Right lobe of liver (tissue), 6 donors: ENCODE data around the gene ZC3H6. TPM values are rescaled to one million over a fixed set of nuclear protein-coding genes. Genes with fewer than 3 reads are reported as not detected.

ENCODE experiments used
- ATAC-seq, 4 donors: fragments of 200-7000 bp; cut with Tn5 transposase; one replicate each; pipeline ENCODE4 v1.9.1; 2020; ENCODE audit warnings: mild to moderate bottlenecking in 4 of 4, moderate library complexity in 4 of 4
- DNase-seq, 3 donors: peaks; one replicate each; pipeline ENCODE4 v3.0.0-alpha.2; 2020
- H3K27ac ChIP-seq, 3 donors: fragments of 200-600 bp; one replicate each; pipeline ENCODE4 v1.8.0; 2022
- H3K27me3 ChIP-seq, 2 donors: fragments of 200-600 bp; one replicate each; pipeline ENCODE4 v1.8.0; 2022
- H3K36me3 ChIP-seq, 4 donors: fragments of 200-600 bp; sonication (generic) in 1 of 4; one replicate each; pipeline versions ENCODE4 v1.5.1 to v1.8.0; 2017 to 2022; ENCODE audit warnings: control low read depth in 1 of 4
- H3K4me1 ChIP-seq, 4 donors: fragments of 200-600 bp; sonication (generic) in 1 of 4; one replicate each; pipeline versions ENCODE4 v1.5.1 to v1.8.0; 2017 to 2022; ENCODE audit warnings: control low read depth in 1 of 4
- H3K4me3 ChIP-seq, 3 donors: fragments of 200-600 bp; one replicate each; pipeline ENCODE4 v1.8.0; 2022
- H3K9me3 ChIP-seq, 4 donors: fragments of 200-600 bp; sonication (generic) in 1 of 4; one replicate each; pipeline versions ENCODE4 v1.5.1 to v1.8.0; 2017 to 2022; ENCODE audit warnings: control low read depth in 1 of 4
- POLR2A ChIP-seq: fragments of 450-650 bp; IDR thresholded peaks from one replicate; pipeline ENCODE4 v1.6.1; 2017; ENCODE audit warnings: antibody characterized with exemption, mild to moderate bottlenecking
- WGBS: methylation state at CpG from one replicate; pipeline ENCODE4 v1.1.6; 2018; ENCODE audit warnings: low coverage, low lambda C conversion rate; ENCODE audit not compliant: insufficient coverage; ENCODE audit errors: missing lambda C conversion rate; 5-methylcytosine and 5-hydroxymethylcytosine counted together
- intact Hi-C, 2 donors: fragments of 100-400 bp; cut with DNase I; formaldehyde crosslinking; loops; one replicate each; pipeline versions ENCODE4 v1.11.2 to v1.14.1; 2022
- total RNA-seq, 6 experiments: library from RNA; depleted of rRNA in 2 of 6; stranded (reverse); fragments of >200 nt in 2 of 6; fragmentation: NEBNext Ultra II Directional in 3 of 6; extraction: Animal tissue kit (Norgen Biotek cat#: 25700) in 3 of 6; gene quantifications; one replicate each; pipeline versions ENCODE4 v1.1.0 to v1.2.4, GENCODE V29; 2016 to 2023
- TF ChIP-seq, protein P1 (sequence below), 4 donors: fragments of 200-600 bp in 3 of 4; fragments of 450-650 bp in 1 of 4; IDR thresholded peaks; one replicate each; pipeline versions ENCODE4 v1.5.1 to v1.8.0; 2016 to 2022; ENCODE audit warnings: antibody characterized with exemption in 4 of 4, mild to moderate bottlenecking in 2 of 4
- donor health status: DM: no; HTN: yes; CAD: no.
- donor health status: DM: no; HTN: no; CAD: no.
- donor health status: DM: no; HTN: no; CAD: no.
- donor health status: DM: no; HTN: yes; CAD: no.
- donor health status: DM: no; HTN: yes; CAD: no.

Gene ZC3H6
- total RNA-seq, 6 experiments from 2014 or later: 1.2 to 4.3 (median 2.5) TPM

DNA sequence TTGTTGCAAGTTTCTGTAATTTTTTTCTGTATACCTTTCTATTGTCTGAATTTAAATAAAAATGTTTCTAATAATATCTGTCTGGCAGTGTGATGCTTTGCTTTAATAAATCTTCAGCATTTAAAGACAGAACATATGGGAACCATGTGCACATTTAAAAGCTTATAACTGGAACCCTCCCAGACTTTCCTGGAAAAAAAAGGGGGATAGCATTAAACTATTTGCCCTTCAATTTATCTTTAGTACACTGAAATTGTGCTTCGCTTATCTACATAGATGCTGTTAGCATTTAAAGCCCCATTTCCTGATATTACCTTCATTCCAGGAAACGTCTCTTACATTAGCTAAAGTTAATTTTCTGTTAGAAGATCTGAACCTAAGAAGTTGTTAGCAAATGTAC, 64.6 kb downstream of the ZC3H6 start:
- 80% methylated on average over 2 of the region's 2 CpGs for WGBS
- intact Hi-C loops: no loop called here

DNA sequence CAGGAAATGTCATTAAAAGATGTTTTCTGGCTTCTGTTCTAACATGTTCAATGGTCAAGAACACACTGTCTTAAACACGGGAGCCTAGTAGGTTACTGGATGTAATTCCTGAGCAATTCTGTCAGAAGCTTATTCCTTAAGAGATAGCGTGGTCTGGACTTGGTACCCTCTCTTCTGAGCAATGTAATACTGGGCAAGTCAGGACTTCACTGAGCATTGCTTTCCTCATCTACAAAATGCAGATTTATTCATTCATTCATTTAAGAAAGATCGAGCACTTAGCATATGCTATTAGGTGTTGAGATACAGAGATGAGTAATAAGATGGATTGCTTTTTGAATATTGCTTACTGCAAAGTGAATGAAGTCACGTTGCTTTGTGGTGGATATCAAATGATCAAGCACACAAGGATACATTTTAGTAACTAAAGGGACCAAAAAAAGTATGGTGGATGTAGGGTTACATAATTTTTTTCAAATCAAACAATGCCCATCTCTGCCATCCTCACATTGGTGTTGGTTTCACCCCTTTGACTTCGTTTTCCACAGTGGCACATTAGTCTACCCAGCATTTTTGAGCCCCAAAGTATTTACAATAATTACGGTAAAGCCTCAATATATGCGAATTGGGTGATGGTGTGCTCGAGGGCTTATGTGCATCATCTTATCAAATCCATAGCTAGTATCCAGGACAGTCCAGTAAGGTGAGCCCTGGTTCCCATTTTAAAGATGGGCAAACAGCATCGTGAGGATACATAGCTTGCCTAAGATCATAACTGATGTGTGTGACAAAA, 65.3 kb downstream of the ZC3H6 start:
- Histone ChIP-seq H3K36me3 (no peaks in the 10 kb centered on the region), H3K9me3 (no peaks in the 10 kb centered on the region), H3K4me1 (no peaks in the 10 kb centered on the region), H3K27ac (no peak overlapping the region), H3K4me3 (no peak overlapping the region), H3K27me3 (no peaks in the 10 kb centered on the region)
- intact Hi-C loops: no loop called here
- ATAC-seq (no peak), DNase-seq (no peak)
- TF ChIP-seq, protein P1, sequence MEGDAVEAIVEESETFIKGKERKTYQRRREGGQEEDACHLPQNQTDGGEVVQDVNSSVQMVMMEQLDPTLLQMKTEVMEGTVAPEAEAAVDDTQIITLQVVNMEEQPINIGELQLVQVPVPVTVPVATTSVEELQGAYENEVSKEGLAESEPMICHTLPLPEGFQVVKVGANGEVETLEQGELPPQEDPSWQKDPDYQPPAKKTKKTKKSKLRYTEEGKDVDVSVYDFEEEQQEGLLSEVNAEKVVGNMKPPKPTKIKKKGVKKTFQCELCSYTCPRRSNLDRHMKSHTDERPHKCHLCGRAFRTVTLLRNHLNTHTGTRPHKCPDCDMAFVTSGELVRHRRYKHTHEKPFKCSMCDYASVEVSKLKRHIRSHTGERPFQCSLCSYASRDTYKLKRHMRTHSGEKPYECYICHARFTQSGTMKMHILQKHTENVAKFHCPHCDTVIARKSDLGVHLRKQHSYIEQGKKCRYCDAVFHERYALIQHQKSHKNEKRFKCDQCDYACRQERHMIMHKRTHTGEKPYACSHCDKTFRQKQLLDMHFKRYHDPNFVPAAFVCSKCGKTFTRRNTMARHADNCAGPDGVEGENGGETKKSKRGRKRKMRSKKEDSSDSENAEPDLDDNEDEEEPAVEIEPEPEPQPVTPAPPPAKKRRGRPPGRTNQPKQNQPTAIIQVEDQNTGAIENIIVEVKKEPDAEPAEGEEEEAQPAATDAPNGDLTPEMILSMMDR (IDR thresholded peaks at IDR 0.05): no peak
- TF ChIP-seq POLR2A: no peak
- 78% methylated on average over 8 of the region's 9 CpGs for WGBS

More for the DNA sequence above, 64.6 kb downstream of the ZC3H6 start:
- ATAC-seq (no peak), DNase-seq (no peak)
- Histone ChIP-seq H3K27ac (no peak overlapping the region), H3K27me3 (no peaks in the 10 kb centered on the region), H3K4me1 (no peaks in the 10 kb centered on the region), H3K4me3 (no peak overlapping the region), H3K36me3 (no peaks in the 10 kb centered on the region), H3K9me3 (no peaks in the 10 kb centered on the region)
- TF ChIP-seq, protein P1 (IDR thresholded peaks at IDR 0.05): no peak
- no peak for TF ChIP-seq POLR2A

DNA sequence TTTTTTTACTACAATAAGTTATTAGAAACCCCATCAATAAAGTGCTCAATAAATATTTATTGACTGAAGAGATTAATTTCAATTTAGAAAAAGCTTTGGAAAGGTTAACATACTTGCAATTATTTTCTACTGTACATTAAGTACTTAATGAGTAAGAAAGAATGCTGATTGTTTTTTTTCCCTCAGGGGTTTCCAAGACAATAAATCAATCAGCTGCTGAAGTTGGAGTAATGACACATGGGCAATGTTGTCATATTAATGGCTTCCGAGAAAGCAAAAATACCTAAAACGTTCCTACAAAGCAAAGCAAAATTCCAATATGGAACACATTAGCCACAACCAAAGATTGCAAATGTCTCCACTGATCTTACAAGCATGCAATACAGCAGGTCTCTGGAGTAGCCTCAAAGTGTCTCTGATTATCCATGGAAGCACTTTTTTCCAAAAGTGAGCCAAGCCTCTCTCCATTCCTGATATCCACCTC, 66.7 kb downstream of the ZC3H6 start:
- no peak for TF ChIP-seq POLR2A
- TF ChIP-seq, protein P1 (IDR thresholded peaks at IDR 0.05): no peak
- intact Hi-C loops: no loop called here
- DNase-seq: no peak

DNA sequence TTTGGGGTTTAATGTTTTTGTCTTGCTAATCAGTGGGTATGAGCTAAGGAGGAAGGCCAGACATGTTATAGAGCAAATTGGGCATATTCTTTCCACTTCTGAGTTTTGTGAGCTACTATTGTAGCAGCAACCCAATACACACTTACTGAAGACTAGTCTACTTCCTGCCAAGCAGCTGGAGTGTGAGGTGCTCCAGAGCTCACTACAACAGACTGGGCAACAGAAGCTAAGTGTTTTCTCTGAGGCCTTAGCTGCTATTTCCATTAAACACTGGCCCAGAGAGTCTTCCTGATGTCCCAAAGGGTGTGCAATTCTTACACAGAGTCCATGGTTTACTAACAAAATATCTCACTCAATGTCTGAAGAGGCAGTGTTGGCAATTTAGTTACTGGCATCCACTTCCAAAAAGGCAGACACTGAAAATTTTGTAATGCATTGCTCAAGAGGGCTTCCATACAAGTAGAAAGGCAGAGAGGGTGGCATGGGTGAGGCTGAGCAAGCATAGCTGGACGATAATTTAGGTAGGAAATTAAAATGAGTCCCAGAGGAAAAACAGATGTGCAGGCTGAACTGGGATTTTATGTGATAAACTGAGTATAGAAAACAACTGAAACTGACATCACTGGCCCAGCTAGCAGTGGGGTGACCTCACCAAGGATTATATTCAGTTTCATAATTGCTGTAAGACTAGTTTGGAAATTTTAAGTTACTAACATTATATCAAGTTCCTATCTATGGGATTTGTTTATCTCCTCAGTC, 68.6 kb downstream of the ZC3H6 start:
- Histone ChIP-seq H3K9me3 (no peaks in the 10 kb centered on the region), H3K36me3 (no peaks in the 10 kb centered on the region), H3K4me3 (no peak overlapping the region), H3K27ac (no peak overlapping the region), H3K27me3 (no peaks in the 10 kb centered on the region), H3K4me1 (no peaks in the 10 kb centered on the region)
- ATAC-seq (peak in 3 of 4 donors; percentile 36 to 69 (median 42)), DNase-seq (no peak)
- intact Hi-C loops: no loop called here
- no peak for TF ChIP-seq POLR2A
- TF ChIP-seq, protein P1 (IDR thresholded peaks at IDR 0.05): no peak
- 31% methylated on average over 1 of the region's 1 CpG for WGBS

More for the DNA sequence above, 66.7 kb downstream of the ZC3H6 start:
- H3K4me3 ChIP-seq: no peak overlapping the region
- no peak overlapping the region for H3K27ac ChIP-seq
- WGBS: 77% methylated on average over 2 of the region's 2 CpGs
- H3K36me3 ChIP-seq: no peaks in the 10 kb centered on the region
- ATAC-seq: no peak
- H3K4me1 ChIP-seq: no peaks in the 10 kb centered on the region
- no peaks in the 10 kb centered on the region for H3K9me3 ChIP-seq
- no peaks in the 10 kb centered on the region for H3K27me3 ChIP-seq
